Hepatocyte (in vitro differentiated cells): ENCODE measurements around the gene D2HGDH.

Experiments used
- CTCF ChIP-seq: fragments of 200-600 bp; sonication (generic); IDR thresholded peaks from 2 replicates; pipeline ENCODE4 v1.5.1; 2016; ENCODE audit warnings: antibody characterized with exemption, mild to moderate bottlenecking; ENCODE audit not compliant: poor library complexity
- EZH2phosphoT487 ChIP-seq: fragments of 200-600 bp; sonication (generic); IDR thresholded peaks from one replicate; pipeline ENCODE4 v1.6.1; 2018; ENCODE audit warnings: antibody characterized with exemption, mild to moderate bottlenecking, low read depth, moderate library complexity; ENCODE audit not compliant: unreplicated experiment, severe bottlenecking

GRCh38 chr2:241729868-241730267 lies 4.6 kb upstream of the D2HGDH start:
- TF ChIP-seq CTCF (no peak), EZH2phosphoT487 (no peak)
